Hippocampal formation (tissue), 2 donors: Measurements from ENCODE around the gene SH3PXD2A.
A peak's percentile ranks its signal among the peaks of the same experiment; 100 is the strongest.
"Not testable (repeated sequence)": the region's sequence is repeated elsewhere in the genome, so short reads cannot be mapped to it uniquely, and the experiment has no call there.

ENCODE experiments used
- DNase-seq, 2 donors: peaks; one replicate each; lab custom pipeline; 2025; lab: John Stamatoyannopoulos, UW

SH3PXD2A gene

DNA sequence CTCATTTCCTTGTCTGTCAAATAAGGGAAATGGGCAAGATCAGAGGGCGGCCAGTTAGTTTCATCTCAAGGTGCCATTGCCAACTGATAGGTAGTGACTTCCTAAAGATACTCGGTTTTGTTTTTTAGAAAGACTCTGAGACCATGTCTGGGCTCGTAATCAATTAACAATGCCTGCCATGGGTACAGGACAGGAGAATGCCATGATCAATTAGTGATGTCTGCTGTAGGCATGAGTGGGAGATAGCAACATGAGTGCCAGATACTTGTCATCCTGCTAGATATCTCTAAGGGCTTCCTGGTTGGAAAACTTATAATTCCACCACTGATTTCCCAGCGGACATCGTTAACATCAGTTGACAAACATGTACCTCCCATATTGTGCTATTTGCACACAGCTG lies 64.8 kb downstream of the SH3PXD2A start:
- DNase-seq = no peak

GRCh38 chr10:103789771-103790201 lies 65.6 kb downstream of the SH3PXD2A start:
- no peak for DNase-seq

DNA sequence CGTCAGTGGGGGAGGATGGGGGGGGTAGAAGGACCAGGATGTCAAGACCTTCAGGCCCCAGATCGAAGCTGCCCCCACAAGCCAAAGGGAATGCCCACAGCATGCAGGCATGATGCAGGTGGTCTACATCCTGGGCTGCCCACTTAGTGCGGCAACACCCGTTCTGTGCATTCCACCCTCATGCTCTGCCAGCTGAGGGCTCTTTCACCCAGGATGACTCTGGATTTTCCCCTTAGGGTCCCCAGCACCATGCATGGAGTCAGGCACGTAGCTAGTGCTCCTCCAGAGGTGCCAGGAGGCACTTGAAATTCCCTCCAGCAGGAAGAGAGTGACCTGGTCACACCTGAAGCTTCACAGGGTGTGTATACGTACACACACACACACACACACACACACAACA lies 66.2 kb downstream of the SH3PXD2A start:
- no peak for DNase-seq

- DNase-seq = no peak
Measured at GRCh38 chr10:103787331-103787730, 68.0 kb downstream of the SH3PXD2A start.

- DNase-seq = no peak
Measured at GRCh38 chr10:103786020-103786419, 69.4 kb downstream of the SH3PXD2A start.

DNA sequence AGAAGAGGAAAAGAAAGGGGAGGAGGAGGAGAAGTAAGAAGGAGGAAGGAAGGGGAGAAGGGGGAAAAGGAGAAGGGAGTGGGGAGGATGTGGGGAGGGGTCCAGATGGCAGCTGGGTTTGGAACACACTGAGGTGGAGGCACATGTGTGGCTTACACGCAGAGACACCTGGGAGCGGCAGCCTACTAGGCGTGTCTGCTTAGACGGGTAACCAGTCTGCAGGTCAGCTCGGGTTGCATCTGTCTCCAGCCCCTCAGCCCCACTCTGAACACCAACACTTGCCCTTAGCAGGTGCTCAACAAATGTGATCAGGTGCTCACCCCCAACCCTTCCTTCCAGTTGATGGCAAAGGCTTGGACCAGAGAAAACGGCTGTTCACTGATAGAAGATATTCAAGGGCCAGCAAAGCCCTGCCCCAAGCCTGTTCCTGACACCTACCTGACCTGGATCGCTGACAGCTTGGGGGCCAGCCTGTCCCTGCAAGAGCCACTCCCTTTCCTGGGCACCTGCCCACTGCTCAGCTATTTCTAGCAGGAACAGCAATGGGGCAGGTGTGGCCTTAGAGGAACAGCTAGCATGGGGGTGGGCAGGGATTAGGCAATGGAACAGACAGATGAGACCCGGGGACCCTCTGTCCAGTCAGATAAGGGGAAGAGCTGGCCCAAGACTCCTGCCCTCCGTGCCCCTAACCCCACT lies 70.5 kb downstream of the SH3PXD2A start:
- DNase-seq = no peak

DNA sequence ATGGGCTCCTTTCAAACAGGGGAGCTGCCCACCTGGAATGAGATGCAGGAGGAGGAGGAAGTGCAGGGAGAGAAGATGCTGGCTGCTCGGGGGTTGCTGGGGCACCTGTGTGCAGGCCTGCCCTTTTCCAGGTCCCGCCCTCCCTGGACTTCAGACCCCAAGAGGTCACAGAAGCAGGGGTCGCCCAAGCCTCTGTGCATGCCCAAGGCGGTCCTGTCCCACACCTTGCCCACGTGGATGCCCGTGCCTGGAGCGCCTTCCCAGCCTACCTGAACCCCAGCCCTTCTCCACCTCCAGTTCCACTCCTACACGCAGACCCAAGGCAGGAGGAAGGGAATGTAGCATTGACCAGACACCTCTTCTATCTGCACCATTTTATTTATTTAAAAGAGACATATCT lies 71.3 kb downstream of the SH3PXD2A start:
- no peak for DNase-seq

DNA sequence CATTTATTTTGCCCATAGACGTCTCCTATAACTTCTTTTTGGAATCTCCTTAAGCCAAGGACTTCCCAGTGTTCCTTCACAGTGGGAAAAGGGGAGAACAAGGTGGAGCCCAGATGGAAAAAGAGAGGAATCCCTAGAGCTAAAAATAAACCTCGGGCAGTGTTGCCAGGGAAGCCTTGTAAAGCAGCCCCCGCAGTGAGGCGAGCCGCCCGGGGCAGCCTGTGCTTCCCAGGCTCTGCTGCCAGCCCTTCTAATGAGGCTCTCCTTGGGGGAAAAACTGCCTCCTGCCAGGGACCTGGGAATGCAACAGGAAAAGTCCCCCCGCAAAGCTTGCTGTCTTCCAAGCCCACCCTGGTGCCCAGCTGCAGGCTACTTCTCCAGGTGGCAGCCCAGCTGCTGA lies 71.7 kb downstream of the SH3PXD2A start:
- no peak for DNase-seq

GRCh38 chr10:103781329-103782061 lies 73.9 kb downstream of the SH3PXD2A start:
- no peak for DNase-seq

DNA sequence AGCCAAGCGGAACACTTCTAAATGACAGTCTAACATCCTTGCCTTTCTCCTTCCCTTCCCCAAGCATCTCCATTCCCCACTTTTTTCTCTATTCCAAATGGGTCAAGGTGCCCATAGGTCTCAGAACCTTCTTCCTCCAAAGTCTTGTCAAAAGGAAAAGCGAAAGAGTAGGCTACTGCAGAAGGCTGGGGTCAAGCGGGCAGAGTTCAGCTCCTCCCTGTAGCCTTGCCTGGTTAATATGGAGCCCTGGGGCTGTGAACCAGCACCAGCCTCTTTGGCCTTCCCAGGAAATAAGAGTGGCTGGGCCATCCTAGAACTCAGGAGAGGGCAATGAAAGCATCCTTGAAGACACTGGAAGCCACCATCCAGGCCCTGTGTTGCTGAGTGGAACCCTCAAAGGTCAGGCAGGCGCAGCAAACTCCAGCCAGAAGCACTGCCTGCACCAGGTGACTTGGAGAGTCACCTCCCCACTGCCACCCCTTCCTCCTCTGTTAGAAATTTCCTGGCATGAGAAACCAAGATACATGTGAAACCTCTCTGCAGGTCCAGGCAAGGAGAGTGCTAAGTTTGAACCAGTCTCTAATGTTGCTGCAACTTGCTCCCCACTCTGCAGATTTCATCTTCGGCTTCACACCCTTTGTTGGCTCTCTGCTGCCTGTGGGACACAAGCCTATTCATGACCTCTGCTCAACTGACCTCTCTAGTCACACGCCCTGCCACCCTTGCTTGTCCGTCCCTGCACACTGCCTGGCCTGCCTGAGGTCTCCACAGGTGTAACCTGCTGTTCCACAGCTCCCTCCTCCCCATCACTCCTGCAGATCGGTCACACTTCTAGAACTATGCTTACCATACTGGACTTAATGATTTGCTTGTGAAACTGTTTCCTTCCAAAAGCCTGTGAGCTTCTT lies 74.9 kb downstream of the SH3PXD2A start:
- no peak for DNase-seq

DNA sequence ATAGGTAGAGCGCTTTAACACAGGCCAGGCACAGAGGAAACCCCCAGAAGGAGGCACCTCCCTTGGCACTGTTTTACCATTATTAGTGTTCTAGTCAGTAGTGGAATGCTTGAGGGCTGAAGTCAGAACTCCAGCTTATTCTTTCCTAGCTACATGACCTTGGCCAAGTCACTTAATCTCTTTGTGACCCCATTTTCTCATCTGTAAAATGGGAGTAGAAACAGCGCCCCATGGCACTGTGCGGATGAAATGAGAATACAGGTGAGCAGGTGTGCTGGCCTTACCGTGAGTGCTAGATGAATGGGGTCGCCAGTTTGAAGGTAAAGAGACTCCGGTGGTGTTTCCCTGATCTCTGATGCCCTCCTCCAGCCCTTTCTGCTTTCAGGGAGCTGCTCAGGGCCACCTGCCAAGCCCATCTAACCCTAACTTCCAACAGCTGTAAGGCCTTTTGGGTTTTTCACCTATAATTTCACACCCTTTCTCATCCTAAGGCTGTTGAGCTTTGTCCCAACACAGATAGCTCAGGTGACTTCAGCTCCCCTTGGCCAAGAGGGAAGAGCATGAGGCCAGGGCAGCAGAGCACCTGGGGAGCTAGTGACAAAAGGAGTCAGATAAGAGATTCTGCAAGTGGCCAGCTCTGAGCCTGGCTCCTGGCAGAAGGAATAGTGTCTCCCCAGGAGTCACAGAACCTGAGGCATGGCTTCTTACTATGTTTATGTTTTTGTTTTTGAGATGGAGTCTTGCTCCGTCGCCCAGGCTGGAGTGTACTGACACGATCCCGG lies 76.8 kb downstream of the SH3PXD2A start:
- no peak for DNase-seq

DNA sequence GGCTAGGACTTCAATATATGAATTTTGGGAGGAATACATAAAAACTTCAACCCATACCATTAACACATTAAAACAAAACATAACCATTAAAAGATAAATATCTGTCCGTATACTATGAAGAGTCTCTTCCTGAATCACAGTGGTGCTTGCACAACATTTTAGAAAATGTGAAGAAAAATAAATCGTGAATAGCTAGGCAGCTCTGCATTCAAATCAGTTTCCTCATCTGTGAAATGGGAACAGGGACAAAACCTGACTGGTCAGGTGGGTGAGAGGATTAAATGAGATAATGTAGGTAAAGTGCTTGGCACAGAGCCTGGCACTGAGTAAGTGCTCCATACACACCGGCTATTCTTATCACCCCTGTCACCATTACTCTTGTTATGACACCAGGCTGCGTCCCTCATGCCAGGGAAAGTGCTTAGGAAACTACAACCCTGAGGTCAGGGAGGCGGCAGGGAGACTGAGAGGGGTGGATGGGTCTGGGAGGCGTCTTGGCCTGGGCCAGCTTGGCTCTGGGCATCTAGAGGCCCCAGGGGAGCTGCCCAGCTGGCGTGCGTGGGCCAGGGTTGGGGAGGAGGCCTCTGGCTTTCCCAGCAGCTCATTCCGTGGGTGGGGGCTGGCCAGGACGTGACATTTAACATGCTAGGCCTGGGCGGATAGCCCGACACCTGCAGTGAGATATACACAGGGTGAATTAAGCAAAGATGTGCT lies 78.3 kb downstream of the SH3PXD2A start:
- no peak for DNase-seq

GRCh38 chr10:103775776-103776175 lies 79.6 kb downstream of the SH3PXD2A start:
- no peak for DNase-seq

DNA sequence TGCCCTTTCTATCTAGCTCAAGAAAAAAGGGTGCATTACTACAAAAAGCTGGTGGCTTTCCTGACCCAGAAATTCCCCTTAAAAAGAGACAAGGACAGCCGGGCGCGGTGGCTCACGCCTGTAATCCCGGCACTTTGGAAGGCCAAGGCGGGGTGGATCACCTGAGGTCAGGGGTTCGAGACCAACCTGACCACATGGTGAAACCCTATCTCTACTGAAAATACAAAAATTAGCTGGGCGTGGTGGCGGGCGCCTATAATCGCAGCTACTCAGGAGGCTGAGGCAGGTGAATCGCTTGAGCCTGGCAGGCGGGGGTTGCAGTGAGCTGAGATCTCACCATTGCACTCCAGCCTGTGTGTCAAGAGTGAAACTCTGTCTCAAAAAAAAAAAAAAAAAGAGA lies 82.5 kb downstream of the SH3PXD2A start:
- not testable (repeated sequence) for DNase-seq

DNA sequence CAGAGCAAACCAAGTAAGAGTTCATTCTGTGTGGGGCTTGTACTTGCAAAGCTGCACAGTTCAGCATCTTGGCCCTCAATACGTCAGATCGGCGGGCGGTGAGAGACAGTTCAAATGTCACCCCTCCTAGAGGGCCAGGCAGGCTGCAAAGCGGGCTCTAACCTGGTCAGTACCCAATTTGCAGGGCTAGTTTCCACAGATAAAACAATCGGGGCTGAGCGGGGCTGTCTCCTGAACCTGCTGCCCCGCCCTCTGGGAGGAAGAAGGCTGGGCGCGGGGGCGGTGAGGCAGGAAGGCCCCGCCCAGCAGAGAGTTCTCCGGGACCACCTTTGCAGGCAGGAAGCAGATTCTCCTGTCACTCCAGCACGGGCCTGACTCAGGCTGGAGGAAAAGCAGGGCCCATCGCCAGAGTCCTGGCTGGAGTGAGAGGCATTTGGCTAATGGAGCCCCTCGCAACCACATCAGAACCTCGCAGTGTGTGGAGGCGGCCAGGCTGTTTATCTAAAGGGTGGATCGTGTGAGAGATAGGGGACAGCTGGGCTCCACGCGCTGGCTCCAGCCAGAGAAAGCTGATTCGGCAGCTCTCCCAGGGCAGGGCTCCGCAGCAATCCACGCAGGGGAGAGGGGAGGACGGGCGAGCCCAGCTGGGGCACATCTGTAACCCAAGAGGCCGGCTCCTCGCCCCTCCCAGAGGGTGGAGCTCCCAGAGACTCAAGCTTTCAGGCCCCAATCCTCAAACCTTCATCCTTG lies 83.1 kb downstream of the SH3PXD2A start:
- DNase-seq = peak in 1 of 2 donors; percentile 46

- no peak for DNase-seq
Measured at GRCh38 chr10:103770139-103770538, 85.2 kb downstream of the SH3PXD2A start.

DNA sequence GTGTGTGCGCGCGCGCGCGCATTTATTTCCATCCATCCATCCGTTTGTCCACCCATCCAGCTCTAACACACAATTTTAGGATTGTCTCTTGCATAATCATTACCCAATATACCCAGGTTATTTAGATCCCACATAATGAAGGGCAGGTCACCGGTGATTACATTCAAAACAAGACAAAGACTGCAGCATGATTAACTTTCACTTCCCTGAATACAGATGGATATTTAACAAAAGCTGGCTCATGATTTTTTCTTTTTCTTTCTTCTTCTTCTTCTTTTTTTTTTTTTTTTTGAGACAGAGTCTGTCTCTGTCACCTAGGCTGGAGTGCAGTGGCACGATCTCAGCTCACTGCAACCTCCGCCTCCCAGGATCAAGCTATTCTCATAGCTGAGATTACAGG lies 86.2 kb downstream of the SH3PXD2A start:
- DNase-seq = no peak

- no peak for DNase-seq
Measured at GRCh38 chr10:103768345-103768744, 87.0 kb downstream of the SH3PXD2A start.

GRCh38 chr10:103767756-103768155 lies 87.6 kb downstream of the SH3PXD2A start:
- DNase-seq = no peak
